HepG2 (cell line): ENCODE measurements around the gene NRAS.

Source experiments
- CCAR2 ChIP-seq: fragments of 200-400 bp; formaldehyde crosslinking; optimal IDR thresholded peaks from 2 replicates; pipeline ENCODE3; 2018; ENCODE audit warnings: low read depth, mild to moderate bottlenecking, low read length, moderate library complexity
- CREB1 ChIP-seq, 2 experiments: fragments of 450-650 bp in 1 of 2; IDR thresholded peaks; 2 replicates each; pipeline ENCODE4 v1.6.1; 2016 to 2017; ENCODE audit warnings: control low read depth in 1 of 2, mild to moderate bottlenecking in 1 of 2, missing compliant biosample characterization in 1 of 2, missing genetic modification characterization in 1 of 2
- CTCF ChIP-seq: sonication (generic); formaldehyde crosslinking; IDR thresholded peaks from 2 replicates; pipeline ENCODE4 v1.5.0; 2020; ENCODE audit warnings: mild to moderate bottlenecking, missing genetic modification reagents, moderate library complexity
- FOXC1 ChIP-seq: sonication (generic); formaldehyde crosslinking; IDR thresholded peaks from 2 replicates; pipeline ENCODE4 v1.8.0; 2022; ENCODE audit warnings: mild to moderate bottlenecking, missing genetic modification reagents, borderline replicate concordance
- FOXK1 ChIP-seq: sonication (generic); formaldehyde crosslinking; IDR thresholded peaks from 2 replicates; pipeline ENCODE4 v1.4.0; 2020; ENCODE audit warnings: low read depth, missing genetic modification reagents, borderline replicate concordance
- THRA ChIP-seq: sonication (generic); formaldehyde crosslinking; IDR thresholded peaks from 2 replicates; pipeline ENCODE4 v1.4.0; 2020; ENCODE audit warnings: missing genetic modification reagents, borderline replicate concordance
- USF2 ChIP-seq, 2 experiments: sonication (generic) in 1 of 2; formaldehyde crosslinking in 1 of 2; IDR thresholded peaks; 2 replicates each; pipeline versions ENCODE4 v1.5.1 to v1.6.1; 2011 to 2020; ENCODE audit warnings: borderline replicate concordance in 1 of 2, low read depth in 1 of 2, low read length in 1 of 2, mild to moderate bottlenecking in 1 of 2, missing genetic modification reagents in 1 of 2, moderate library complexity in 1 of 2
- ZNF343 ChIP-seq: sonication (generic); formaldehyde crosslinking; IDR thresholded peaks from 2 replicates; pipeline ENCODE4 v1.4.0; 2020; ENCODE audit warnings: mild to moderate bottlenecking, missing genetic modification reagents

- no peak for TF ChIP-seq CREB1 (IDR thresholded peaks at IDR 0.05)
- no peak for TF ChIP-seq CREB1 (CRISPR knock-in tag; IDR thresholded peaks at IDR 0.05)
- no peak for TF ChIP-seq THRA (CRISPR knock-in tag)
- TF ChIP-seq CCAR2 = no peak
- TF ChIP-seq FOXK1 (CRISPR knock-in tag) = no peak
- TF ChIP-seq CTCF (CRISPR knock-in tag) = no peak
- no peak for TF ChIP-seq FOXC1 (CRISPR knock-in tag)
- TF ChIP-seq USF2 (IDR thresholded peaks at IDR 0.05; ENCODE audit: low read depth, low read length) = no peak
- TF ChIP-seq USF2 (CRISPR knock-in tag; IDR thresholded peaks at IDR 0.05; ENCODE audit: borderline replicate concordance) = no peak
- no peak for TF ChIP-seq ZNF343
Measured at GRCh38 chr1:114741963-114742746, 25.6 kb upstream of the NRAS start.
